Sigmoid colon (tissue), 7 donors: ENCODE measurements around the gene HPSE. TPM values are rescaled to one million over a fixed set of nuclear protein-coding genes. Genes with fewer than 3 reads are reported as not detected.

ENCODE experiments used
- DNase-seq: peaks from one replicate; pipeline ENCODE4 v3.0.0-alpha.2; 2019
- H3K27ac ChIP-seq, 4 donors: fragments of 200-600 bp; sonication (generic); one replicate each; pipeline ENCODE4 v1.5.1; 2016 to 2019; ENCODE audit warnings: mild to moderate bottlenecking in 1 of 4
- H3K27me3 ChIP-seq, 3 donors: fragments of 200-600 bp; sonication (generic); one replicate each; pipeline ENCODE4 v1.5.1; 2019; ENCODE audit warnings: mild to moderate bottlenecking in 1 of 3
- H3K36me3 ChIP-seq, 4 donors: fragments of 200-600 bp; sonication (generic); one replicate each; pipeline ENCODE4 v1.5.1; 2016 to 2019
- H3K4me1 ChIP-seq, 4 donors: fragments of 200-600 bp; sonication (generic); one replicate each; pipeline ENCODE4 v1.5.1; 2017 to 2019
- H3K4me3 ChIP-seq, 4 donors: fragments of 200-600 bp; sonication (generic); one replicate each; pipeline ENCODE4 v1.5.1; 2017 to 2019; ENCODE audit warnings: mild to moderate bottlenecking in 2 of 4, moderate library complexity in 1 of 4
- H3K9me3 ChIP-seq, 4 donors: fragments of 200-600 bp in 3 of 4; sonication (generic) in 3 of 4; one replicate each; pipeline versions ENCODE4 v1.5.1 to v1.6.1; 2013 to 2019
- CTCF ChIP-seq, 4 experiments: fragments of 450-650 bp in 3 of 4; fragments of 200-600 bp in 1 of 4; IDR thresholded peaks; one replicate each; pipeline ENCODE4 v1.5.1; 2016 to 2019; ENCODE audit warnings: antibody characterized with exemption in 4 of 4, mild to moderate bottlenecking in 3 of 4, moderate library complexity in 2 of 4
- EP300 ChIP-seq, 4 donors: sonication (generic); formaldehyde crosslinking; IDR thresholded peaks; one replicate each; pipeline ENCODE4 v1.6.1; 2017; ENCODE audit warnings: antibody characterized with exemption in 4 of 4
- POLR2A ChIP-seq, 2 donors: fragments of 450-650 bp; IDR thresholded peaks; one replicate each; pipeline ENCODE4 v1.6.1; 2016; ENCODE audit warnings: antibody characterized with exemption in 2 of 2, mild to moderate bottlenecking in 2 of 2, moderate library complexity in 2 of 2
- POLR2AphosphoS5 ChIP-seq, 4 donors: sonication (generic); formaldehyde crosslinking; IDR thresholded peaks; one replicate each; pipeline ENCODE4 v1.6.1; 2017; ENCODE audit warnings: antibody characterized with exemption in 4 of 4
- WGBS, 2 donors: extraction: QIAGEN DNeasy Blood & Tissue Kit; methylation state at CpG; one replicate each; pipeline ENCODE4 v1.1.7; 2013; 5-methylcytosine and 5-hydroxymethylcytosine counted together
- intact Hi-C: fragments of 100-400 bp; cut with DNase I; formaldehyde crosslinking; loops from one replicate; pipeline ENCODE4 v1.15.1; 2023
- polyA plus RNA-seq, 3 donors: library from polyadenylated mRNA; stranded (reverse); fragments of 200-250 nt; gene quantifications; one replicate each; pipeline ENCODE4 v1.2.3, GENCODE V29; 2013
- total RNA-seq, 4 donors: library from RNA; depleted of rRNA; stranded (reverse); fragments of >200 nt; gene quantifications; one replicate each; pipeline ENCODE4 v1.1.0, GENCODE V29; 2016
- donor health status: healthy with polysubstance abuse.
- donor health status: Bipolar disorder and iron deficiency.
- donor health status: healthy.

The HPSE gene
- total and polyA plus RNA-seq, 7 donors, result 0.54 to 7.3 (median 0.71) TPM

DNA sequence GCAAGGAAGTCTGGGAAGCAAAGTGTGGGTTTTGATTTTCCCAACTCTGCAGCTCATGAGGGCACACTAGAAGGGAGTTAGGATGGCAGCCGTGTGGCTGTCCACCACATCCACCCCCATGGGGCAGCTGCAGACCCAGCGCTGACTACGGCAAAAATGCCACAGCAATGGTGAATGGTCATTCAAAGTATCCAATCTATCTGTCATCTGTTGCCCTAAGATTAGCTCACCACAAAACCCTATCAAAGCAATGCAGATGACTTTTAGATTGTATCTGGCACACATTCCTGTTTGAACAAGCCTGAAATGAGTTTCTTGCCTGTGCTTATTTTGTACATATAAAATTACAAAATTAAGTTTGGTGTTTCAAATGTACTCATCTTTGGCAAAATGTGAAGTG is 29.7 kb upstream of the HPSE start:
- 65 to 88% methylated on average over 3 of the region's 3 CpGs for WGBS, 2 donors

DNA sequence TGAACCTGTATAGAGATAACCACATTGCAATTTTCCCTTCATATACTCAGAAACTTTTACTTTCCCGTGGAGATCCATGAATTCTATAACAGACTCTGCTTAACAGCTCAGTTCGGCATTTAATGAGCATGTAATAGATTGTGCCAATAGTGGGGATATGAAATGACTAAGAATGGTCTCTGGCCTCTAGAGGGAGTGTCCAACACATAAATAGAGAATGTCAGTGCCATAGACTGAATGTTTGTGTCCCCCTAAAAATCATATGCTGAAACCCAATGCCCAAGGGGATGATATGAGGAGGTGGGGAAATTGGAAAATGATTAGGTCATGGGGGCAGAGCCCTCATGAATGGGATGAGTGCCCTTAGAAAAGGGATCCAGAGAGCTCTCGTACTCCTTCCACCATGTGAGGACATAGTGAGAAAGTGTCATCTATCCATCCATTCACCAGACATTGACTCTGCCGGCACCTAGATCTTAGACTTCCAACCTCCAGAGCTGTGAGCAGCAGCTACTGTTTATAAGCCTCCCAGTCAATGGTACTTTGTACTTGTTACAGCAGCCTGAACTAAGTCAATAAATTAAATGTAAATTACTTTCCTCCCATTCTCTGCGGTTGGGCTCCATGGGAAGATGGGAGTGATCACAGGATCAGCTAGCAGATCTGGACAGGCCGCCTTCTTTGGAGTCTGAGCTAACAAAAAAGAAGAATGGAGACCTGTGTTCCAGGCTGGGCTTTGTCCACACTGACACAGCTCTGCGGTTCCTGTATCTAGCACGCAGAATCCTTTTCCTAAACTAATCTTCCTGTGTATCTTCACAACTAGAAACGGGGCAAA is 28.1 kb upstream of the HPSE start:
- no peak overlapping the region for H3K4me3 ChIP-seq
- H3K9me3 ChIP-seq, result no peaks in the 10 kb centered on the region
- H3K27me3 ChIP-seq, result no peaks in the 10 kb centered on the region
- intact Hi-C loops, result no loop called here
- TF ChIP-seq EP300 (IDR thresholded peaks at IDR 0.05) (no peak), POLR2A (IDR thresholded peaks at IDR 0.05) (no peak), CTCF (IDR thresholded peaks at IDR 0.05) (no peak)
- H3K36me3 ChIP-seq, result no peaks in the 10 kb centered on the region
- DNase-seq, result no peak
- no peaks in the 10 kb centered on the region for H3K4me1 ChIP-seq
- 28 to 69% methylated on average over 9 of the region's 9 CpGs for WGBS, 2 donors
- no peak overlapping the region for H3K27ac ChIP-seq

More for the DNA sequence above, 29.7 kb upstream of the HPSE start:
- no peaks in the 10 kb centered on the region for H3K9me3 ChIP-seq
- H3K36me3 ChIP-seq, result no peaks in the 10 kb centered on the region
- intact Hi-C loops, result no loop called here
- DNase-seq, result no peak
- no peaks in the 10 kb centered on the region for H3K4me1 ChIP-seq
- H3K27me3 ChIP-seq, result no peaks in the 10 kb centered on the region
- no peak overlapping the region for H3K27ac ChIP-seq
- TF ChIP-seq EP300 (IDR thresholded peaks at IDR 0.05) (no peak), CTCF (IDR thresholded peaks at IDR 0.05) (no peak), POLR2AphosphoS5 (IDR thresholded peaks at IDR 0.05) (no peak), POLR2A (IDR thresholded peaks at IDR 0.05) (no peak)
- no peak overlapping the region for H3K4me3 ChIP-seq

- no peak for DNase-seq
- 92 to 97% methylated on average over 7 of the region's 7 CpGs for WGBS, 2 donors
- no peak overlapping the region for H3K4me3 ChIP-seq
- no peaks in the 10 kb centered on the region for H3K27me3 ChIP-seq
- TF ChIP-seq EP300 (IDR thresholded peaks at IDR 0.05), result no peak
- no peak for TF ChIP-seq POLR2A (IDR thresholded peaks at IDR 0.05)
- TF ChIP-seq POLR2AphosphoS5 (IDR thresholded peaks at IDR 0.05), result no peak
- TF ChIP-seq CTCF (IDR thresholded peaks at IDR 0.05), result no peak
- intact Hi-C loops, result no loop called here
- H3K36me3 ChIP-seq, result no peaks in the 10 kb centered on the region
- H3K27ac ChIP-seq, result no peak overlapping the region
- H3K9me3 ChIP-seq, result no peaks in the 10 kb centered on the region
- H3K4me1 ChIP-seq, result peaks cover 0 to 8% (median 0%) of the 10 kb centered on the region in 4 donors
Measured at GRCh38 chr4:83361416-83362103, 26.9 kb upstream of the HPSE start.

DNA sequence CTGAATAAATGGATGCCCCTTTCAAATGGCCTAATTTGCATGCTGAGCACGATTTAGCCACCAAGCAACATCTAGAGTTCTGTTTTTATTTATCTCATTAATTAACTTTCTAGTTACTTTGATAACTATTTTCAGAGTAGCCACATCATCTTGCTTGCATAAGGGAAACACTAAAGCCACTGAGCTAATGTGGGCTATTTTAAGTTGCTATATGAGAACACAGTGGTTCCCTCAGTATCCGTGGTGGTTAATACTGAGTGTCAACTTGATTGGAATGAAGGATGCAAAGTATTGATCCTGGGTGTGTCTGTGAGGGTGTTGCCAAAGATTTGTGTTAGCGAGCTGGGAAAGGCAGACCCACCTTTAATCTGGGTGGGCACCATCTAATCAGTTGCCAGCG is 25.4 kb upstream of the HPSE start:
- H3K27ac ChIP-seq, result no peak overlapping the region
- DNase-seq, result no peak
- no peak overlapping the region for H3K4me3 ChIP-seq
- H3K36me3 ChIP-seq, result no peaks in the 10 kb centered on the region
- 90% methylated on average over 4 of the region's 4 CpGs for WGBS, 2 donors
- TF ChIP-seq EP300 (IDR thresholded peaks at IDR 0.05), result no peak
- no peak for TF ChIP-seq CTCF (IDR thresholded peaks at IDR 0.05)
- no peak for TF ChIP-seq POLR2A (IDR thresholded peaks at IDR 0.05)
- H3K9me3 ChIP-seq, result no peaks in the 10 kb centered on the region
- intact Hi-C loops, result no loop called here
- no peaks in the 10 kb centered on the region for H3K27me3 ChIP-seq
- H3K4me1 ChIP-seq, result peaks cover 0 to 8% (median 0%) of the 10 kb centered on the region in 4 donors
